GM19239 (cell line): ENCODE measurements around the gene GNGT2.
"Not testable (repeated sequence)": the region's sequence is repeated elsewhere in the genome, so short reads cannot be mapped to it uniquely, and the experiment has no call there.

Experiments
- DNase-seq: peaks from one replicate; pipeline ENCODE4 v3.0.0; 2011; ENCODE audit warnings: low spot score; ENCODE audit not compliant: insufficient read length
- FAIRE-seq: peaks from 2 replicates; lab custom pipeline; 2011; peaks lifted over from hg19 to GRCh38; lab: Jason Lieb, UNC

The GNGT2 gene

GRCh38 chr17:49213847-49214246 is 3.5 kb upstream of the GNGT2 start:
- DNase-seq (no peak), FAIRE-seq (no peak)

GRCh38 chr17:49213399-49213798 is 3.0 kb upstream of the GNGT2 start:
- DNase-seq (no peak), FAIRE-seq (peak; percentile 99)

- FAIRE-seq (no peak), DNase-seq (no peak)
These were observed 1.3 kb downstream of the GNGT2 start for GRCh38 chr17:49209061-49209571.

DNA sequence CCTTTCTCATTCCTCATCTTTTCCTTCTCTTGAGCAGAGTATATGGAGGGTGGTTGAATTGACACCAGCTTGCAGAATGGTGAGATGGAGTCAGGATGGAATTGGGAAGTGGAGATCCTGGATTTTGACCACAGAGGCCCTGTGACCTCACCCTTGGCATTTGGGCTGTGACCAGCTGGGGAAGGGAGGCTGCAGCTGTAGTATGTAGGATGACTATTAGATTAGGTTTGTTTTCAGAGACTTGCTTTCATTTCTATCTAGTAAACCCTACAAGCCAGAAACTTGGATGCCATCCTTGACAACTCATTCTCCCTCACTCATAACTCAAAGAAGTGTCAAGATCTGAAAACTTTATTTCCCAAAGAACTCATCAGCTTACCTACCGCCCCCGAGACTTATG is 5.9 kb downstream of the GNGT2 start:
- FAIRE-seq = no peak

GRCh38 chr17:49203796-49204195 is 6.6 kb downstream of the GNGT2 start:
- no peak for FAIRE-seq
- no peak for DNase-seq

More for the DNA sequence above, 5.9 kb downstream of the GNGT2 start:
- no peak for DNase-seq

DNA sequence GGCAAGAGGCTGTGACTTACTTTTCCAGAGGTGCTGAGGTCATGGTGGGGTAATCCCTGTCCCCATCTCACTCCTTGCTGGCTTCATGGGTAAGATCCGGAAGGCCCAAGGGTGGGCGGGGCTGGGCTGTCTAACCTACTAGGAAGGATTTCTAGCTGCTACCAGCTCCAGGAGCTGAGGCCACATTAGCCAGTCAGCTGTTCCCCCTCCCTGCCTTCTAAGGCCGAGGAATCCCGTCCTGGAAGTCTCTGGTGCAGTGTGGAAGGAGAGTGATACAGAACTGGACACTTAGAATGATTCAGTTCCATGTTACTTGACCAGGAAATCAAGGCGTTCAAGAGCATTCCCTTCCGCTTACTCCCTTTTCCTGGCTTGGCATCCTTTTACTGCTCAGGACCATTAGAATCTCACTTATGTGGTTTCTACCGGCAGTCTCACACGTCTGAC is 8.9 kb downstream of the GNGT2 start:
- DNase-seq = no peak
- no peak for FAIRE-seq

- FAIRE-seq = no peak
- no peak for DNase-seq
These were observed 9.8 kb downstream of the GNGT2 start for GRCh38 chr17:49200423-49201083.

DNA sequence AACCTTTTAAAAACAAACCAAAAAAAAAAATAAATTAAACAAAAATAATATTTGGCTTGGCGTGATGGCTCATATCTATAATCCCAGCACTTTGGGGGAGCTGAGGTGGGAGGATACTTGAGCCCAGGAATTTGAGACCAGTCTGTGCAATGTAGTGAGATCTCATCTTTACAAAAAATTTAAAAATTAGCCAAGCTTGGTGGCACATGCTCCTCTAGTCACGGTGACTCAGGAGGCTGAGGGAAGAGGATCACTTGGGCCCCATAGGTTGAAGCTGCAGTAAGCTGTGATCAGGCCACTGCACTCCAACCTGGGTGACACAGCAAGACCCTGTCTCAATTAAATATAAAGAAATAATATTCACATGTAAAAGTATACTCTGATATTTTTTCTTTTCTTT is 12.2 kb downstream of the GNGT2 start:
- DNase-seq (no peak), FAIRE-seq (no peak)

DNA sequence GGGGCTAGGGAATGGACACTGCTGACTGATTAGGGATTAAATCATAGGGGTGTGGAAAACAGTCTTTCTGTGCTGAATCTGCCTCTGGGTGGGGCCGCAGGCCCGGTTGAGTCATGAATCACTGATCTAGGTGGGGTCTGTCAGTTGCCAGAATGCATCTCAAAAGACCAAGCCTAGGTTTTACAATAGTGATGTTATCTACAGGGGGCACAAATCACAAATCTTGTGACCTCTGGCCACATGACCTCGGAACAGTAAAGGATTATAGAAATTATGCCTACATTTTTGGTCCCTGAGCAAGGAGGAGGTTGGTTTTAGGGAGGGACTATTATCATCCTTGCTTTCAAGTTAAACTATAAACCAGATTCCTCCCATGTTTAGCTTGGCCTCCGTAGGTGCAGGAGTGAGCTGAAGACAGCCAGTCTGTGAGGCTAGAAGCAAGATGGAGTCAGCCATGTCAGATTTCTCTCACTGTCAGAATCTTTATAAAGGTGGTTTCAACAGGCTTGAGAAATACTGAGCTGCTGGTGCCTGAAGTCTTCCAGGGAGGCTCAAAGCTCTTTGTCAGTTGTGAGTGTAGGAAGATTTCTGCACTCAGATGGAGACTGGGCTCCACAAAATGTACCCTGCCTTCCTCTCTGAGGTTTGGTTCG is 12.9 kb downstream of the GNGT2 start:
- DNase-seq = no peak
- FAIRE-seq = no peak

DNA sequence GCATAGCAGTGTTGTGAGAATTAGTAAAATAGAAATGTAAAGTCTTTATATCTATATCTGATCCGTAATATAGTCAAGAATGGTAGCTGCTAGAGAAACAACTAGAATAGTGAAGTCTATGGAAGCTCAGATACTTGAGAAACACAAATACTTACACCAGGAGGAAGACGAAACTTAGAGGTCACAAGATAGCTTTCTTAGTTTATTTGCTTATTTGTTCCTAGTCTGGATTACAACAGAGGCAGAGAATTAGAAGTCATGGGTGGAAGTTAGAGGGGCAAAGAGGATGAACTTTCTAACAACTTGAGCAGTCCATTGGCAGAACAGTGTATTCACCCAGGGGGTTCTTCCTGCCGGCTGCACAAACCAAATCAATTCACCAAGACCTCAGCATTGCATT is 13.9 kb downstream of the GNGT2 start:
- DNase-seq (no peak), FAIRE-seq (no peak)

- no peak for DNase-seq
- FAIRE-seq = no peak
These were observed 14.6 kb downstream of the GNGT2 start for GRCh38 chr17:49195751-49196150.

DNA sequence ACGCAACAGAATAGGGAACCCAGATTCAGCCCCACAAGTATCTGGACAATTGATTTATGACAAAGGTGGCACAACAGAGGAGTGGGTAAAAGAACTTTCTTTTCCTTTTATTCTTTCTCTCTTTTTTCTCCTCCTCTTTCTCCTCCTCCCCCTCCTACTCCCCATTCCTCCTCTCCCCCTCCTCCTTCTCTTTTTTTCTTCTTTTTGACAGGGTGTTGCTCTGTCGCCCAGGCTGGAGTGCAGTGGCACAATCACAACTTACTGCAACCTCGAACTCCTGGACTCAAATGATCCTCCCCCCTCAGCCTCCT is 16.1 kb downstream of the GNGT2 start:
- no peak for DNase-seq

DNA sequence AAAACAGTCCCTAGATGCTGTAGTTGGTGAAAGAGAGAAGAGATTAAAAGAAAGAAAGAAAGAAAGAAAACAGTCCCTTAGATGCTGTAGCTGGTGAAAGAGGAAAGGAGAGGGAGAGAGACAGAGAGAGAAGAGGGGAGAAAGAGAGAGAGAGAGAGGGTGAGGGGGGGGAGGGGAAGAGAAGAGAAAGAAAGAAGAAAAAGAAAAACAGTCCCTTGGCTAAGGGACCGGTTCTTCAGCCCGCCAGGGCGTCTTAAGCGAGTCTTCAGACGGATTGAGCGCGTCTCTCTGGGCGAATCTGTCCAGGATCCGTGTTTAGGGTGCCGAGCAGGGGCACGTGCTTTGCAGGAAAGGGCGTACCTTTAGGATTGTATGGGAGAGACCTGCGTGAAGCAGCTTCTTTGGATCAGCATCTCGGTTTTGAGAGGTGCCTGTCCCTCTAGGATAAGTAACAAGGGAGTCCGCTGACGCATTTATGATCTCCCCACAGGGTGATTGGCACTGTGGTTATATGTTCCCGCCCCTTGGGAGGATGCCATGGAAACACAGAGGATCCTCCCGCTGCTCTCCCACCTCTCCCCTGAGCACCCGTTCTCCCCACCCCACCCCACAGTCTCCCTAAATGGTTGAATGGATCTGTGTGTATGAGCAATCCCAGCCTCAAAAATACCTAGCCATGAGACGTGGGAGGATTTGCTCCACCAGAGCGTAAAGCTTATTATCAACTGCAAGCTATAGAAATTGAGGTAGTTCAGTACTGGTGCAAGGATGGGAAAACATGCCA is 16.7 kb downstream of the GNGT2 start:
- DNase-seq (no peak), FAIRE-seq (peak; percentile 55)

More for the DNA sequence above, 16.1 kb downstream of the GNGT2 start:
- FAIRE-seq = no peak

DNA sequence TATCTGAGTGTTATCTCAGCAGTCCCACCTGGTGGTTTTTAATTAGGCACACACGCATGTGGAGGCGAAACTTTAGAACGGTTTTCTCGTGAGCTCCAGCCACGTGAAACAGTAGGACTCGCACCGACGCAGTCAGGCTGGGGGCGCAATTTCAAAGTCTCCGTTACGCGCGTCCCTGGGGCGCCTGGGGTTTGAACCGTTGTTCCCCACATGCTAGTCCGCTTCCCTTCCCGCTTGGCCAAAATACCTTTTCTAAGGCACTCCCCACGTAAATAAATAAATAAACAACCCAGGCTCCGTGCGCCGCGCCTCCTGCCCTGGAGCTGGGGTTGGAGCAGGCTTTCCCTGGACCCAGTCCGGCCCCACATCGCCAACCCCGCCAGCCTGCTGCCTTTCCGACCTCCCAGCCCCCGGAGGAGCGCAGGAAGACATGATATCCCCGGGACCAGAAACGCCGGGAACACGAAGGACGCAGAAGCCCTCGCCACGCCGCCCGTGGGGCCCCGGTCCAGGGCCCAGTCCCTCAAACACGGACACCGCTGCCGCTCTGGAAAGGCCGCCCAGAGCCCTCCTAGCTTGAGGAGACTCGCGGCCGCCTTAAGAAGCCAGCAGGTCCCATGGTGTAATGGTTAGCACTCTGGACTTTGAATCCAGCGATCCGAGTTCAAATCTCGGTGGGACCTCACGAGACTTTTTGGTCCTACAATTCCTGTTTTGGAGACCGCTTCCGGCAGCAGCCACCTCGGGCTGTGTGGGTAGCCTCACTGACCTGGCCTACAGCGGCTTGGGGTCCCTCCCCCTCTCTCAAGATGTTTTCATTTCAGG is 18.2 kb downstream of the GNGT2 start:
- peak; percentile 84 for FAIRE-seq
- DNase-seq = no peak

- DNase-seq (no peak), FAIRE-seq (no peak)
These were observed 18.9 kb downstream of the GNGT2 start for GRCh38 chr17:49191409-49191916.

DNA sequence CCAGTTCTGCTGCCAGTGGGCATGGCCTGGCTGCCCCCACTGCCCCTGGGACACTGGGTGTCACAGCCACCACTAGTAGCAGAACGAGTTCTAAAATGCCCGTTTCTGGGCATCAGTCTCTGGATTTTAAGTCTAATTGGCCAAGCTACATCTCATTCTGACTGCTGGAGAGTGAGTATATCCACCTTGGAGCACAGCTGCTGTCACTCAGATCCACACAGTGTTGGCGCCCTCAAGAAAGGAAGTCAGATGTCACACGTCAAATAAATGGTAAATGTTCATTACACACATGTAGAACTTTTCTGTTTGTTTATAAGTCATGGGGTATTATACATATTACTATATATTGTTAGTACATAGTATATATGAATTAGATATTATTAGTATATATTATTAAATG is 19.4 kb downstream of the GNGT2 start:
- DNase-seq = no peak
- no peak for FAIRE-seq

DNA sequence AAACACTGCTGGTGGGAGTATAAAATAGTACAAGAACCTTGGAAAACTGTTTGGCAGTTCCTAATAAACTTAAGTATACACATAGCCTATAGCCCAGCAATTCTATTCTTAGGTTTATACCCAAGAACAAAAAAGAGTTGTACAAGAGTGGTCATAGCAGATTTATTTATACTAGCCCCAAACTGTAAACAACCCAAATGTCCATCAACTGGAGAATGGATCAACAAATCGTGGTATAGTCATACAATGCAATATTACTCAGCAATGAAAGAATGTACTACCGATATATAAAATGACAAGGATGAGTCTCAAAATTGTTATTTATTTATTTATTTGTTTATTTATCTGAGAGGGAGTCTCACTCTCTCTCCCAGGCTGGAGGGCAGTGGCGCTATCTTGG is 23.1 kb downstream of the GNGT2 start:
- DNase-seq (no peak), FAIRE-seq (no peak)

GRCh38 chr17:49185381-49185780 is 25.0 kb downstream of the GNGT2 start:
- not testable (repeated sequence) for FAIRE-seq, DNase-seq

DNA sequence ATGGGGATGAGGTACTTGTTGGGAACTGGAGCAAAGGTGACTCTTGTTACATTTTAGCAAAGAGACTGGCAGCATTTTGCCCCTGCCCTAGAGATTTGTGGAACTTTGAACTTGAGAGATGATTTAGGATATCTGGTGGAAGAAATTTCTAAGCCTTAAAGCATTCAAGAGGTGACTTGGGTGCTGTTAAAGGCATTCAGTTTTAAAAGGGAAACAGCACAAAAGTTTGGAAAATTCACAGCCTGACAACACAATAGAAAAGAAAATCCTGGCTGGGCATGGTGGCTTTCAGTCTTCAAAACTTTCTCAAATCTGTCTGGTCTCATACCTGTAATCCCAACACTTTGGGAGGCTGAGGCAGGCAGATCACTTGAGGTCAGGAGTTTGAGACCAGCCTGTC is 25.9 kb downstream of the GNGT2 start:
- not testable (repeated sequence) for FAIRE-seq, DNase-seq

GRCh38 chr17:49183801-49184200 is 26.6 kb downstream of the GNGT2 start:
- DNase-seq (no peak), FAIRE-seq (no peak)
